NCI-H1092 (cell line): ENCODE results near the gene PPP2R2C.

ENCODE experiments used
- DNase-seq: peaks from one replicate; lab custom pipeline; 2025; lab: John Stamatoyannopoulos, UW

PPP2R2C gene

GRCh38 chr4:6288342-6288741 is 184.1 kb downstream of the PPP2R2C start:
- DNase-seq = no peak

GRCh38 chr4:6287017-6287788 is 185.2 kb downstream of the PPP2R2C start:
- no peak for DNase-seq

- no peak for DNase-seq
Observed at GRCh38 chr4:6283282-6283681, 189.1 kb downstream of the PPP2R2C start.

GRCh38 chr4:6282314-6282771 is 190.1 kb downstream of the PPP2R2C start:
- DNase-seq = no peak

- DNase-seq = no peak
Observed at GRCh38 chr4:6281436-6282313, 190.7 kb downstream of the PPP2R2C start.

- no peak for DNase-seq
Observed at GRCh38 chr4:6280365-6280996, 191.9 kb downstream of the PPP2R2C start.

- no peak for DNase-seq
Observed at GRCh38 chr4:6279582-6280289, 192.7 kb downstream of the PPP2R2C start.

GRCh38 chr4:6278801-6279197 is 193.6 kb downstream of the PPP2R2C start:
- DNase-seq = no peak

- DNase-seq = no peak
Observed at GRCh38 chr4:6277935-6278800, 194.2 kb downstream of the PPP2R2C start.

- no peak for DNase-seq
Observed at GRCh38 chr4:6277139-6277802, 195.1 kb downstream of the PPP2R2C start.

- DNase-seq = no peak
Observed at GRCh38 chr4:6275898-6276806, 196.3 kb downstream of the PPP2R2C start.

GRCh38 chr4:6275351-6275750 is 197.1 kb downstream of the PPP2R2C start:
- no peak for DNase-seq

- no peak for DNase-seq
Observed at GRCh38 chr4:6273661-6273990, 198.8 kb downstream of the PPP2R2C start.

- no peak for DNase-seq
Observed at GRCh38 chr4:6272863-6273660, 199.4 kb downstream of the PPP2R2C start.

GRCh38 chr4:6271701-6272465 is 200.5 kb downstream of the PPP2R2C start:
- no peak for DNase-seq

- no peak for DNase-seq
Observed at GRCh38 chr4:6271206-6271605, 201.2 kb downstream of the PPP2R2C start.

- no peak for DNase-seq
Observed at GRCh38 chr4:6270636-6271121, 201.7 kb downstream of the PPP2R2C start.
